ENCODE measurements around the gene PEX11B. TPM values are rescaled to one million over a fixed set of nuclear protein-coding genes. Genes with fewer than 3 reads are reported as not detected.
A peak's percentile ranks its signal among the peaks of the same experiment; 100 is the strongest.

The PEX11B gene
- total and polyA plus RNA-seq, 5 donors from 2014 or later = 14.2 to 71.8 (median 58.3) TPM

GRCh38 chr1:145961425-145962156 is 43.1 kb upstream of the PEX11B start:
- Histone ChIP-seq H3K36me3 (ENCODE audit: control insufficient read depth, insufficient read depth, low read length) (no peaks in the 10 kb centered on the region), H3K4me1 (ENCODE audit: control insufficient read depth, insufficient read depth, low read length, poor library complexity, severe bottlenecking) (peaks cover 72% of the 10 kb centered on the region), H3K4me3 (ENCODE audit: low read depth, low read length) (peak overlapping the region; percentile 88), H3K9me3 (ENCODE audit: control insufficient read depth in 2 of 2, low read length in 2 of 2) (no peaks in the 10 kb centered on the region), H3K27me3 (ENCODE audit: control insufficient read depth, insufficient read depth, low read length) (no peaks in the 10 kb centered on the region), H3K27ac (ENCODE audit: insufficient read depth, low read length, poor library complexity, severe bottlenecking) (peak overlapping the region; percentile 82)
- DNase-seq (peak in 2 of 3 donors; percentile 48 to 55), ATAC-seq (ENCODE audit: low read depth in 2 of 2) (no peak)
- H3K27ac Mint-ChIP-seq = peak overlapping the region; percentile 45 to 96 (median 94)
- no peaks in the 10 kb centered on the region for H3K9me3 Mint-ChIP-seq
- H3K4me3 Mint-ChIP-seq = peak overlapping the region; percentile 93 to 97 (median 96)
- peaks cover 24 to 71% (median 56%) of the 10 kb centered on the region in 4 donors for H3K4me1 Mint-ChIP-seq
- H3K36me3 Mint-ChIP-seq = no peaks in the 10 kb centered on the region
- H3K27me3 Mint-ChIP-seq = no peaks in the 10 kb centered on the region

GRCh38 chr1:145961109-145961424 is 42.5 kb upstream of the PEX11B start:
- H3K27me3 ChIP-seq (ENCODE audit: control insufficient read depth, insufficient read depth, low read length) = no peaks in the 10 kb centered on the region
- peak overlapping the region; percentile 88 for H3K4me3 ChIP-seq (ENCODE audit: low read depth, low read length)
- H3K27me3 Mint-ChIP-seq = no peaks in the 10 kb centered on the region
- no peaks in the 10 kb centered on the region for H3K36me3 Mint-ChIP-seq
- no peaks in the 10 kb centered on the region for H3K9me3 ChIP-seq (ENCODE audit: control insufficient read depth in 2 of 2, low read length in 2 of 2)
- peaks cover 24 to 77% (median 60%) of the 10 kb centered on the region in 4 donors for H3K4me1 Mint-ChIP-seq
- H3K4me1 ChIP-seq (ENCODE audit: control insufficient read depth, insufficient read depth, low read length, poor library complexity, severe bottlenecking) = peaks cover 77% of the 10 kb centered on the region
- H3K4me3 Mint-ChIP-seq = peak overlapping the region; percentile 93 to 97 (median 96)
- no peak for ATAC-seq (ENCODE audit: low read depth in 2 of 2)
- no peak for DNase-seq
- H3K27ac ChIP-seq (ENCODE audit: insufficient read depth, low read length, poor library complexity, severe bottlenecking) = peak overlapping the region; percentile 69
- no peaks in the 10 kb centered on the region for H3K9me3 Mint-ChIP-seq
- no peaks in the 10 kb centered on the region for H3K36me3 ChIP-seq (ENCODE audit: control insufficient read depth, insufficient read depth, low read length)
- H3K27ac Mint-ChIP-seq = peak overlapping the region; percentile 84 to 96 (median 94)

GRCh38 chr1:145960468-145961108 is 42.1 kb upstream of the PEX11B start:
- H3K27me3 ChIP-seq (ENCODE audit: control insufficient read depth, insufficient read depth, low read length) = no peaks in the 10 kb centered on the region
- H3K4me3 Mint-ChIP-seq = peak overlapping the region; percentile 93 to 97 (median 96)
- no peaks in the 10 kb centered on the region for H3K36me3 ChIP-seq (ENCODE audit: control insufficient read depth, insufficient read depth, low read length)
- H3K27me3 Mint-ChIP-seq = no peaks in the 10 kb centered on the region
- peaks cover 24 to 79% (median 65%) of the 10 kb centered on the region in 4 donors for H3K4me1 Mint-ChIP-seq
- no peaks in the 10 kb centered on the region for H3K9me3 Mint-ChIP-seq
- peak; percentile 41 to 64 (median 53) for DNase-seq
- H3K36me3 Mint-ChIP-seq = no peaks in the 10 kb centered on the region
- H3K4me3 ChIP-seq (ENCODE audit: low read depth, low read length) = peak overlapping the region; percentile 88
- no peaks in the 10 kb centered on the region for H3K9me3 ChIP-seq (ENCODE audit: control insufficient read depth in 2 of 2, low read length in 2 of 2)
- no peak for ATAC-seq (ENCODE audit: low read depth in 2 of 2)
- peaks cover 79% of the 10 kb centered on the region for H3K4me1 ChIP-seq (ENCODE audit: control insufficient read depth, insufficient read depth, low read length, poor library complexity, severe bottlenecking)
- peak overlapping the region; percentile 69 for H3K27ac ChIP-seq (ENCODE audit: insufficient read depth, low read length, poor library complexity, severe bottlenecking)
- H3K27ac Mint-ChIP-seq = peak overlapping the region; percentile 84 to 96 (median 94)

DNA sequence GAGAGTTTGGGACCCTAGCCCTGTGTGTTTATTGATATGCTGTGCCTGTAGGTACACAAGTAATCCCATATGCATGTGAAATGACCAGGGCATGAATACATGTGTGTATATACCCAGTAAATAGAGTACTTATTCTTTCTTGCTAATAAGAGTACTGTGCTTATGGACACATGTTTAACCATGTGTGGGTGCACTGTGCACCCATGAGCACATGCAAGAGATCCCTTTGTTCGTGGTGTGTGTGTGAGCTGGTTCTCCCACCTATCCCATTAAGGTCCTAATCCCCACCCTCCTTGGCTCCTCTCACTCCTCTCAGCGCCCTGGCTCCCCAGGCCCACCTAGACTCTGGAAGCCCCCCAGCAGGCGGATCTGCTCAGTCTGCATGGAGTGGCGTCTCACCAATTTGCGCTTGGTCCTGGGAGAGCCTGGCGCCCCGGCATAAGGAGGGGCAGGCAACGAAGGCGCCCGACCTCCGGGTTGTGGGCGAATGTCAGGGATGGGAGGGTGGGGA is 41.5 kb upstream of the PEX11B start:
- no peak overlapping the region for H3K4me3 ChIP-seq (ENCODE audit: low read depth, low read length)
- peak overlapping the region; percentile 69 for H3K27ac ChIP-seq (ENCODE audit: insufficient read depth, low read length, poor library complexity, severe bottlenecking)
- no peaks in the 10 kb centered on the region for H3K36me3 Mint-ChIP-seq
- ATAC-seq (ENCODE audit: low read depth in 2 of 2) (no peak), DNase-seq (no peak)
- H3K4me1 ChIP-seq (ENCODE audit: control insufficient read depth, insufficient read depth, low read length, poor library complexity, severe bottlenecking) = peaks cover 79% of the 10 kb centered on the region
- peak overlapping the region; percentile 72 to 100 (median 96) for H3K4me3 Mint-ChIP-seq
- H3K27me3 Mint-ChIP-seq = no peaks in the 10 kb centered on the region
- no peaks in the 10 kb centered on the region for H3K9me3 Mint-ChIP-seq
- H3K27ac Mint-ChIP-seq = peak overlapping the region; percentile 60 to 96 (median 94)
- H3K27me3 ChIP-seq (ENCODE audit: control insufficient read depth, insufficient read depth, low read length) = no peaks in the 10 kb centered on the region
- no peaks in the 10 kb centered on the region for H3K9me3 ChIP-seq (ENCODE audit: control insufficient read depth in 2 of 2, low read length in 2 of 2)
- no peaks in the 10 kb centered on the region for H3K36me3 ChIP-seq (ENCODE audit: control insufficient read depth, insufficient read depth, low read length)
- H3K4me1 Mint-ChIP-seq = peaks cover 25 to 79% (median 66%) of the 10 kb centered on the region in 4 donors

DNA sequence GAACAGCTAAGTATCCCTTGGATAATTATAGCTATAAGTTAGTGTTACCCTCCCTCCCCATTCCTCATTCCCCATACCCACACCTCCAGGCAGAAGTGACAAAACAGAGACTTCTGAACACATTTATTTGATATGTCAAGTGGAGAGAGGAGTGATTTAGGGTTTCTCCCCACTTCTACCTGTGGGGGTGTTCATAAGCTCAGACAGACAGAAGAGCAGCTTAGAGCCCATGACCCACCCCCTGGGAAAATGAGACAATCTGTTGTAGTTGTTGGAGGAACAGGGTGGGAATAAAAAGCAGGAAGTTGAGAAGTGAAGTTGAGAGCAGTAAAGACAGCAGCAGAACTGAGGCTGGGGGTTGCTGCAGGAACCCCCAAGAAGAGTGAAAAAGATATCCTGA is 40.8 kb upstream of the PEX11B start:
- H3K36me3 Mint-ChIP-seq = no peaks in the 10 kb centered on the region
- Histone ChIP-seq H3K27ac (ENCODE audit: insufficient read depth, low read length, poor library complexity, severe bottlenecking) (peak overlapping the region; percentile 85), H3K36me3 (ENCODE audit: control insufficient read depth, insufficient read depth, low read length) (no peaks in the 10 kb centered on the region), H3K9me3 (ENCODE audit: control insufficient read depth in 2 of 2, low read length in 2 of 2) (no peaks in the 10 kb centered on the region), H3K4me1 (ENCODE audit: control insufficient read depth, insufficient read depth, low read length, poor library complexity, severe bottlenecking) (peaks cover 84% of the 10 kb centered on the region), H3K27me3 (ENCODE audit: control insufficient read depth, insufficient read depth, low read length) (no peaks in the 10 kb centered on the region), H3K4me3 (ENCODE audit: low read depth, low read length) (no peak overlapping the region)
- DNase-seq (no peak), ATAC-seq (ENCODE audit: low read depth in 2 of 2) (no peak)
- peak overlapping the region; percentile 60 to 96 (median 94) for H3K27ac Mint-ChIP-seq
- H3K9me3 Mint-ChIP-seq = no peaks in the 10 kb centered on the region
- peaks cover 28 to 81% (median 68%) of the 10 kb centered on the region in 4 donors for H3K4me1 Mint-ChIP-seq
- H3K4me3 Mint-ChIP-seq = peak overlapping the region; percentile 72 to 100 (median 96)
- H3K27me3 Mint-ChIP-seq = no peaks in the 10 kb centered on the region

DNA sequence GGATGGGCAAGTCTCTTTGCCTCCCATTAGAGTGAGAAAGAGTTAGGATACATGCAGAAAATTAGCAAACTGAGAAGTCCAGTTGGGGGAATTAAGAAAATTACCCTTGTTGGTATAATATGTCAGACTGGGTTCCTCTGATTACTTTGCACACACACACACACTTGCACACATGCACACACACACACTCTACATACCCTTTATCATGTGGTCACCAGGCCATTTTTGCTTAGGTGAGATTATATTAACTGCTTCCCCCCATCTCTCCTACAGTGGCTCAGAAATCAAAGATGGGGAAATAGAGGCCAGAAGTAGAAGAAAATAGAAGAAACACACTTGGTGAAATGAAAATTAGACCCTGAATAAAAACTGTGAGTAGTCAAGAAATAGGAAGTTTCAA is 40.2 kb upstream of the PEX11B start:
- H3K27ac Mint-ChIP-seq = peak overlapping the region; percentile 79 to 94 (median 91)
- H3K4me1 ChIP-seq (ENCODE audit: control insufficient read depth, insufficient read depth, low read length, poor library complexity, severe bottlenecking) = peaks cover 84% of the 10 kb centered on the region

GRCh38 chr1:145957443-145958319 is 39.2 kb upstream of the PEX11B start, which contains the start of gene LIX1L:
LIX1L (minus strand) TSS chr1:145958017; CDS start chr1:145957927, 90 bp downstream.
- peaks cover 2% of the 10 kb centered on the region for H3K36me3 ChIP-seq (ENCODE audit: control insufficient read depth, insufficient read depth, low read length)
- Mint-ChIP-seq H3K4me3 (peak within 1 kb of the TSS; percentile 96 to 100 (median 96)), H3K27me3 (no peaks in the 10 kb centered on the region), H3K4me1 (peaks cover 27 to 77% (median 64%) of the 10 kb centered on the region in 4 donors), H3K9me3 (no peaks in the 10 kb centered on the region), H3K36me3 (peaks cover 6% of the 10 kb centered on the region), H3K27ac (peak within 1 kb of the TSS; percentile 91 to 96 (median 94))
- H3K9me3 ChIP-seq (ENCODE audit: control insufficient read depth in 2 of 2, low read length in 2 of 2) = no peaks in the 10 kb centered on the region
- peak within 1 kb of the TSS; percentile 93 for H3K4me3 ChIP-seq (ENCODE audit: low read depth, low read length)
- H3K27me3 ChIP-seq (ENCODE audit: control insufficient read depth, insufficient read depth, low read length) = no peaks in the 10 kb centered on the region
- peaks cover 74% of the 10 kb centered on the region for H3K4me1 ChIP-seq (ENCODE audit: control insufficient read depth, insufficient read depth, low read length, poor library complexity, severe bottlenecking)
- ATAC-seq (ENCODE audit: low read depth in 2 of 2) (peak; percentile 91 to 92), DNase-seq (peak; percentile 93 to 98 (median 94))
- peak within 1 kb of the TSS; percentile 85 for H3K27ac ChIP-seq (ENCODE audit: insufficient read depth, low read length, poor library complexity, severe bottlenecking)

More for the DNA sequence above, 40.2 kb upstream of the PEX11B start:
- peak overlapping the region; percentile 85 for H3K27ac ChIP-seq (ENCODE audit: insufficient read depth, low read length, poor library complexity, severe bottlenecking)
- ATAC-seq (ENCODE audit: low read depth in 2 of 2) = no peak
- peak overlapping the region; percentile 82 for H3K4me3 ChIP-seq (ENCODE audit: low read depth, low read length)
- Mint-ChIP-seq H3K4me1 (peaks cover 31 to 81% (median 68%) of the 10 kb centered on the region in 4 donors), H3K27me3 (no peaks in the 10 kb centered on the region), H3K4me3 (peak overlapping the region; percentile 72 to 100 (median 96)), H3K9me3 (no peaks in the 10 kb centered on the region), H3K36me3 (no peaks in the 10 kb centered on the region)
- H3K36me3 ChIP-seq (ENCODE audit: control insufficient read depth, insufficient read depth, low read length) = no peaks in the 10 kb centered on the region
- no peaks in the 10 kb centered on the region for H3K27me3 ChIP-seq (ENCODE audit: control insufficient read depth, insufficient read depth, low read length)
- H3K9me3 ChIP-seq (ENCODE audit: control insufficient read depth in 2 of 2, low read length in 2 of 2) = no peaks in the 10 kb centered on the region
- DNase-seq = no peak

Measured in CD4-positive, CD25-positive, alpha-beta regulatory T cell (primary cell).